ENCODE data around the gene EFEMP2. TPM values are rescaled to one million over a fixed set of nuclear protein-coding genes. Genes with fewer than 3 reads are reported as not detected.

Gene EFEMP2
- total RNA-seq: 90.3 and 91.1 TPM in 2 replicates

DNA sequence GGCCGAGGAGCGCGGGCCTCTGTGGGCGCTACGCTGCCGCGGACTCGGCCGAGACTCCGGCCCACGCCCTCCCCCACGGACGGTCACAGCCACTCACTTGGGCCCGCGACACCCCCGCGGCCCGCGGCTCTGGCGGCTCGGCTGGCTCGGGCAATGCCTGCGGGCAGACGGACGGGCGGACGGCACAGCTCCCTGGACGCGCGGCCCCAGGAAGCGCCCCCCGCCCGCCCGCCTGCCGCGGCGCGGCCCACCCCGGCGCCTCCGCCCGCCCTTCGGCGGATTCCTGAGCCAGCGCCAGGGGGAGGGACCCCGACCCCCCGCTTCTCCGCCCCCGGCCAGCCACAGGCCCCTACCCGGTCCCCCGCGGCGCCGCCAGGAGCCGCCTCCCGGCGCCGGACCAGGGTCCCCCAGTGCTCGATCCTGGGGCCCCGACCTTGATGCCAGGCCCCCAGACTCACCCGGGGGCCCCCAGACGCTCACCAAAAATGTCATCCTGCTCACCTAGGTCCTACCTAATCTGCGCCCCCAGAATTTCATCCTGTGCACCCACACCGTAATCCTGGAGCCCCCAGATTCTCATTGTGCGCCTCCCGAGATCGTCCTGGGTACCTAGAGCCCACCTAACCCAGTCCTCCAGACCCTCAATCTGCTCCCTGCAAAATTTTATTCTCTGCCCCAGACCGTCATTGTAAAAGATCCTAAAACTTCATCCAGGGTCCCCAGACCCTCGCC is at the start of gene EFEMP2:
Gene EFEMP2 (minus strand): TSS at position 215 of the 732 bp plus-strand sequence. CDS start 446 bp downstream, outside the sequence.

GRCh38 chr11:65919141-65919572 is 46.6 kb upstream of the EFEMP2 start, which contains the start of gene DRAP1:
DRAP1 (plus strand) TSS chr11:65919426; CDS start chr11:65919502, 76 bp downstream.

GRCh38 chr11:65918211-65919140 is 45.9 kb upstream of the EFEMP2 start, which contains the start of gene C11orf68:
C11orf68 (minus strand) TSS chr11:65919062; CDS start chr11:65919031, 31 bp downstream.

DNA sequence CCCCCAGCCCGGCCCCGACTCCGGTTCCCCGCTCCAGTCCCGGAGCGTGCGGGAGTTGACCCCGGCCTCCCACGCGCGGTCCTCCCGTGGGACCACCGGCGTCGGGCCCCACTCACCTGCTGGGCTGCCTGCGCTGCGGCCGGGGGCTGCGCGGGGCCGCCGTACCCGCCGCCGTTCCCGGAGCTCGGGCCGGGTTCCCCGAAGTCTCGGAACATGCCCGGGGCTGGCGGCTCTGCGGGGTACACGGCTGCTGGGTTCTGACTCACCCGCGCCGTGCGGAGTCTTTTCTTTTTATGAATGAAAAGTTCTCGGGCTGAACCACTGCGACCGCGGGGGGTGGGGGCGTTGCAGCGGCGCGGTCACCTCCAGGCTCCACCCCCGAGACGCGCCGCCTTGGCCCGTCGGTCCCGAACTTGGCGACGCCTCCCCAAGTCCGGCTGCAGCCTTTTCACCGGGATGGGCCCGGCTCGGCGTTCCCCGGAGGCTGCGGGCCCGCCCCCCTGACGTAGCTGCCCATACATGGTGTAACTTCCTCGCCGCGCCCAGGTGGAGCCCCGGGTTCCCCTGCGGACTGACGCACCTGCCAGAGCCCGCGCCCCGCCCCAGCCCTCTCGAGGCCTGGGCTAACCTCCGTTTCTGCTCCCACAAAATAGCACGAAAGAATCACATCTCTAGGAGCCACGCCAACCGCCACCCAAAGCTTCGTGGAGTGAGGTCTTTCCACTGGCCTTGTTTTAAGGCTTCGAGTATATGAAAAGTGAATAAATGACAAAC is 27.7 kb upstream of the EFEMP2 start, which contains the start of gene FOSL1:
Gene FOSL1 (minus strand): TSS at position 264 of the 774 bp plus-strand sequence. CDS start 49 bp downstream, at position 215.

DNA sequence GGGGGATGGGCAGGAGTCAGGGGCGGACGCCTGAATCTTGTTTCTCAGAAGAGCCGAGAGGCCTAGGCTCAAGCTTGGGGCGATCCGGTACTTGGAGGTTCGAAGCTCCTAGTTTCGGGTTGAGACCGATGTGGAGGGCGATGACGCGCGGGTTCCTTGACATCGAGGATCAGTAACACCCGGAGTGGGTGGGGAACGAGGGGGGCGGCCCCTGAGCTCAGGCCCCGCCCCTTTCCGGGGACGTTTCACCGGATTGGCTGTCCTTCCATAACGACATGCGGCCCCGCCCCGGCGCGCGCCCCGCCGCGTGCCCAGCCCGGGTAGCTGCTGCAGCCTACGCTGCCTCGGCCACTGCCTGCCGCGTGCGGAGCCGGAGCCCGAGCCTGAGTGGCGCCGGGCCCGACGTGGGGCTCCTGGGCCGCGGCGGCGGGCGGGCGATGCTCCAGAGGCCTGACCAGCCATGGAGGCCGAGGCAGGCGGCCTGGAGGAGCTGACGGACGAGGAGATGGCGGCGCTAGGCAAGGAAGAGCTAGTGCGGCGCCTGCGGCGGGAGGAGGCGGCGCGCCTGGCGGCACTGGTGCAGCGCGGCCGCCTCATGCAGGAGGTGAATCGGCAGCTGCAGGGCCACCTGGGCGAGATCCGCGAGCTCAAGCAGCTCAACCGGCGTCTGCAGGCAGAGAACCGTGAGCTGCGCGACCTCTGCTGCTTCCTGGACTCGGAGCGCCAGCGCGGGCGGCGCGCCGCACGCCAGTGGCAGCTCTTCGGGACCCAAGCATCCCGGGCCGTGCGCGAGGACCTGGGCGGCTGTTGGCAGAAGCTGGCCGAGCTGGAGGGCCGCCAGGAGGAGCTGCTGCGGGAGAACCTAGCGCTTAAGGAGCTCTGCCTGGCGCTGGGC is 18.0 kb upstream of the EFEMP2 start, which contains the start of gene CCDC85B:
Gene CCDC85B (plus strand): TSS at position 350 of the 895 bp plus-strand sequence. CDS start 111 bp downstream, at position 461.

DNA sequence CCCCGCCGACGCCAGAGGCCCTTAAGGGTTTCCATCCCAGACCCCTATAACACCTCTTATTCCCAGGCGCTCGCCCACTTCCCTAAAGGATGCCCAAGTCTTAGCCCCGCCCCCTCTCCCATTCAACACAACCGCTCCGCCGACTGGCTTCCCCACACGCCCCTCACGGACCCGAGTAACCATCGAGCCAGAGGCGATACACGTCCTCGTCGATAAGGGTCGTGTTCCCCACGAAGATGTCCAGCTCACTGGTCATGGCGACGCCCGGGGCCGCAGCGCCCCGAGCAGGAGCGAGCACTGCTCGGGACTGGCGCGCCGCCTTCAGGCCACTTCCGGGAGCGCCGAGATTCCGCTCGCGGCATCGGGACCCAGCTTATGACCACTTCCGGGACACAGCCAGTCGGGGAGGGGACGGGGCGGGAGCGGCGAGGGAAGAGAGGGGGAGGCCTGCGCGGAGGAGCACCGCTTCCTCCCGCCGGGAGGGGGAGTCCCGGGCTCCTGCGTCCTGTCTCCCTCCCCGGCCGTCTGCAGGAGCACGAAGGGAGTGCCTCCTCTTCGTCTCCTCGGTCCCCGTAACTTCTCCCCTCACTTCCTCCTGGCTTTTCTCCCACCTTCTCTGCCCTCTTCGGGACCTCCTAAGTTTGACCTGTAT is 15.7 kb upstream of the EFEMP2 start, which contains the start of gene FIBP:
Gene FIBP (minus strand): TSS at position 309 of the 652 bp plus-strand sequence. CDS start 53 bp downstream, at position 256.

DNA sequence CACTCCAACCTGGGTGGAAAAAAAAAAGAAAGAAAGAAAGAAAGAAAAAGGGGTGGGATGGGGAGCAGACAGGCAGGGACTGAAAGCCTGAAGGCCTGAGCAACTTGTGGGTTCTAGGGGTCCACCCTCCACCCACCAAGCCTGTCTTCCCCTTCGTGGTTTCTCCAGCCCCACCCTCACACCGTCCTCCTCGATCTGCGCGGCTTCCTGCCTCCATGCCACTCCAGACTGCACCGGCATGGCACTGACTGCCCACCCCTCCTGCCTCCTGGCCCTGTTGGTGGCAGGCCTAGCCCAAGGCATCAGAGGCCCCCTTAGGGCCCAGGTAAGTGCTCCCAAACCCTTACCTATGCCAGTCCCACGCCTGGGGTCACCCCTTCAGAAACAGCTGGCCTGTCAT is 7.0 kb upstream of the EFEMP2 start, which contains the start of gene CTSW:
Gene CTSW (plus strand): TSS at position 221 of the 400 bp plus-strand sequence. CDS start 18 bp downstream, at position 239.

DNA sequence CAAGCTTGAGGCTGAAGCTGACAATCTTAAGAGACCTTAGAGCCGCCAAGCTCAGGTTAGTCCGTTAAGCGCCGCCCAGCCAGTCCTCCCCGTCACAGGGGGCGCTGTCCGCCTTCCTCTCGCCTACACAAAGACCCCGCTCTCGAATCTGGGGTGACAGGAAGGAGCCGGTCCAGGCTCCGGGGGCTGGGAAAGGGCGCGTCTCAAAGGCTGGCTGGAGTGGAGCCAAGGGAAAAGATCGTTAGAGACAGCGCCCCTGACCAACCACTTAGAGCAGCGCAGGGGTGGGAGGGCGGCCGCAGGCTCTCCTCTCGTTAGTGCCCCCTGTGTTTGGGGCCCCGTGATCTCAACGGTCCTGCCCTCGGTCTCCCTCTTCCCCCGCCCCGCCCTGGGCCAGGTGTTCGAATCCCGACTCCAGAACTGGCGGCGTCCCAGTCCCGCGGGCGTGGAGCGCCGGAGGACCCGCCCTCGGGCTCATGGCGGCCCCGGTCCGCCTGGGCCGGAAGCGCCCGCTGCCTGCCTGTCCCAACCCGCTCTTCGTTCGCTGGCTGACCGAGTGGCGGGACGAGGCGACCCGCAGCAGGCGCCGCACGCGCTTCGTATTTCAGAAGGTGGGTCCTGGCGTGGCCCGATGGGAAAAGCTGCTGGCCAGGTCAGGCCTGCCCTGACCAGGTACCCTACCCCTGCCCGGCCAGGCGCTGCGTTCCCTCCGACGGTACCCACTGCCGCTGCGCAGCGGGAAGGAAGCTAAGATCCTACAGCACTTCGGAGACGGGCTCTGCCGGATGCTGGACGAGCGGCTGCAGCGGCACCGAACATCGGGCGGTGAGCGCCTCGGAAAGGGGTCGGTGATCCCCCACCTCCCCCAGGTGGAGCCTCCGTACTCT is 12.1 kb downstream of the EFEMP2 start, which contains the start of gene MUS81:
Gene MUS81 (plus strand): TSS at position 156 of the 887 bp plus-strand sequence. CDS start 321 bp downstream, at position 477.

GRCh38 chr11:65857853-65858680 is 14.5 kb downstream of the EFEMP2 start, which contains the start of gene CFL1:
CFL1 (minus strand) TSS chr11:65858180; CDS start chr11:65858099, 81 bp downstream.

DNA sequence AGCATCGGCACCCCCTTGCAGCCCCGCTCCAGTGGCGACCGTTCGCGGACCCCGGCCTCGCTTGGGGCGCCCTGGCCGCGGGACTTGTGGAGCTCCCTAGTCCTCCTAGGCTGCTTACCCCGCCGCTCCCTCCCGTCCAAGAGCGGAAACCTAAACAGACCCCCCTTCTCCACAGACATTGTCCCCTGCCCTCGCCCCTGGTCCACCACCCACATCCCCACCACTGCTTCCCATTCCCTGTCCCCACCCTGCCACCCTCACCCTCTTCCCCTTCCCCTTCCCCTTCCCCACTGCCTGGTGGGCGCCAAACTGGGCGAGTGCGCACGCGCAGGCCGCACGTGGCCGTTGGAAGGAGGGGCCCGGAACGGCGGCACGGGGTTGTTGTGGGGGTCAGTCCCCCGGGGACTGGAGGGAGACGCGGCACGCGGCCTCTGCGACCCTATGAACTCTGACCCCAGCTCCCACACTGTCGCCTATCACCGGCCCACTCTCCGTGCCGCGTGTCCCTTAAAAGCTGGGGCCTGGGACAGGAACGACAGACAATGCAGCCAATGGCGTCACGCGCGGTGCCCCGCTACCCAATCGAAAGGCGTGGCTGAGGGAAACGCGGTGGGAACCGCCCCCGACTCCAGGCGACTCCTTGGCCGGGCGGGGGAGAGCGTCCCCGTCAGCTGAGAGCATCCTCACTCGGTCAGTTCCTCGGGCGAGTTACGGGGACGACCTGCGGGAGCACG is 39.1 kb downstream of the EFEMP2 start, which contains the start of gene SNX32:
Gene SNX32 (plus strand): TSS at position 667 of the 734 bp plus-strand sequence. CDS start 103 bp downstream, outside the sequence.

Other genes with a start within 250 kb of the EFEMP2 start
- gene SIPA1, start 234.7 kb downstream of the EFEMP2 start, total RNA-seq: 17.2 and 37.5 TPM in 2 replicates
- gene RELA, start 209.9 kb downstream of the EFEMP2 start, total RNA-seq: 18.1 and 22.8 TPM in 2 replicates
- 28.3 and 33.3 TPM in 2 replicates for gene KAT5, start 160.5 kb downstream of the EFEMP2 start, total RNA-seq
- 17.3 and 52.9 TPM in 2 replicates for gene RNASEH2C, start 152.0 kb downstream of the EFEMP2 start, total RNA-seq
- 8.3 and 11.2 TPM in 2 replicates for gene AP5B1, start 91.8 kb downstream of the EFEMP2 start, total RNA-seq
- gene OVOL1, start 85.7 kb downstream of the EFEMP2 start, total RNA-seq: not detected in 2 replicates
- 0.92 and 1.8 TPM in 2 replicates for gene SNX32, start 38.8 kb downstream of the EFEMP2 start, total RNA-seq
- gene CFL1, start 14.6 kb downstream of the EFEMP2 start, total RNA-seq: 802 and 1,540 TPM in 2 replicates
- 42.3 and 44.8 TPM in 2 replicates for gene MUS81, start 12.4 kb downstream of the EFEMP2 start, total RNA-seq
- gene CTSW, start 7.0 kb upstream of the EFEMP2 start, total RNA-seq: not detected in 2 replicates
- 144 and 150 TPM in 2 replicates for gene FIBP, start 15.7 kb upstream of the EFEMP2 start, total RNA-seq
- gene CCDC85B, start 17.9 kb upstream of the EFEMP2 start, total RNA-seq: 34.0 and 44.2 TPM in 2 replicates
- 6.2 and 31.1 TPM in 2 replicates for gene FOSL1, start 27.6 kb upstream of the EFEMP2 start, total RNA-seq
- gene C11orf68, start 46.3 kb upstream of the EFEMP2 start, total RNA-seq: 21.1 and 28.4 TPM in 2 replicates
- 124 and 149 TPM in 2 replicates for gene DRAP1, start 46.6 kb upstream of the EFEMP2 start, total RNA-seq
- gene TSGA10IP, start 72.7 kb upstream of the EFEMP2 start, total RNA-seq: not detected in 2 replicates
- 34.1 and 39.3 TPM in 2 replicates for gene SART1, start 88.9 kb upstream of the EFEMP2 start, total RNA-seq
- gene EIF1AD, start 129.4 kb upstream of the EFEMP2 start, total RNA-seq: 33.3 and 46.9 TPM in 2 replicates
- 8.3 and 15.7 TPM in 2 replicates for gene BANF1, start 129.7 kb upstream of the EFEMP2 start, total RNA-seq
- gene CST6, start 139.2 kb upstream of the EFEMP2 start, total RNA-seq: 0.51 TPM in 1 of 2 replicates, not detected in the other
- gene CATSPER1, start 153.7 kb upstream of the EFEMP2 start, total RNA-seq: not detected in 2 replicates
- 0.23 TPM in 1 of 2 replicates, not detected in the other for gene GAL3ST3, start 176.4 kb upstream of the EFEMP2 start, total RNA-seq
- 113 and 163 TPM in 2 replicates for gene SF3B2, start 179.6 kb upstream of the EFEMP2 start, total RNA-seq
- 77.5 and 125 TPM in 2 replicates for gene PACS1, start 197.5 kb upstream of the EFEMP2 start, total RNA-seq